Immature natural killer cell (primary cell): ENCODE results near the gene GNG11. TPM values are rescaled to one million over a fixed set of nuclear protein-coding genes. Genes with fewer than 3 reads are reported as not detected.
A peak's percentile ranks its signal among the peaks of the same experiment; 100 is the strongest.

ENCODE experiments used
- DNase-seq, 3 donors: peaks; one replicate each; pipeline ENCODE4 v3.0.0; 2022; ENCODE audit warnings: mixed read lengths in 1 of 3
- H3K27ac Mint-ChIP-seq, 6 donors: one replicate each; pipeline ENCODE4 v1.8.0; 2020; ENCODE audit warnings: mixed read lengths in 6 of 6, mild to moderate bottlenecking in 5 of 6, inconsistent platforms in 4 of 6, moderate library complexity in 3 of 6
- H3K27me3 Mint-ChIP-seq, 3 donors: one replicate each; pipeline ENCODE4 v1.8.0; 2020 to 2021; ENCODE audit warnings: low read depth in 3 of 3, mild to moderate bottlenecking in 3 of 3, mixed read lengths in 3 of 3, moderate library complexity in 3 of 3, inconsistent platforms in 1 of 3
- H3K36me3 Mint-ChIP-seq, 3 donors: one replicate each; pipeline ENCODE4 v1.8.0; 2020; ENCODE audit warnings: mixed read lengths in 3 of 3, inconsistent platforms in 2 of 3, mild to moderate bottlenecking in 2 of 3
- H3K4me1 Mint-ChIP-seq, 2 donors: one replicate each; pipeline ENCODE4 v1.8.0; 2020; ENCODE audit warnings: inconsistent platforms in 2 of 2, mild to moderate bottlenecking in 2 of 2, mixed read lengths in 2 of 2, moderate library complexity in 1 of 2
- H3K4me3 Mint-ChIP-seq, 5 donors: one replicate each; pipeline ENCODE4 v1.8.0; 2020; ENCODE audit warnings: mild to moderate bottlenecking in 5 of 5, mixed read lengths in 5 of 5, inconsistent platforms in 3 of 5, moderate library complexity in 3 of 5
- H3K9me3 Mint-ChIP-seq, 6 donors: one replicate each; pipeline ENCODE4 v1.8.0; 2020; ENCODE audit warnings: mild to moderate bottlenecking in 6 of 6, mixed read lengths in 6 of 6, inconsistent platforms in 4 of 6, moderate library complexity in 3 of 6
- polyA plus RNA-seq, 3 donors: library from polyadenylated mRNA; unstranded; fragments of 300-500 nt; fragmentation: Illumina TruSeq; gene quantifications; one replicate each; pipeline ENCODE4 v1.2.3, GENCODE V29; 2021

GNG11 gene
- 1 to 10 TPM; 1.1 to 8.5 (median 1.5) TPM for polyA plus RNA-seq

- H3K27ac Mint-ChIP-seq, result no peak within 1 kb of the TSS
- H3K27me3 Mint-ChIP-seq, result peaks cover 6 to 13% (median 9%) of the 10 kb centered on the region in 3 donors
- DNase-seq, result peak in 1 of 3 donors; percentile 16
- H3K4me1 Mint-ChIP-seq, result peaks cover 0 to 4% of the 10 kb centered on the region in 2 donors
- no peaks in the 10 kb centered on the region for H3K9me3 Mint-ChIP-seq
- peak within 1 kb of the TSS; percentile 54 to 77 (median 65) for H3K4me3 Mint-ChIP-seq
- H3K36me3 Mint-ChIP-seq, result no peaks in the 10 kb centered on the region
These were observed at the start of gene GNG11 for GRCh38 chr7:93921607-93922566. TSS of gene GNG11 (plus strand) at chr7:93921735. CDS start at chr7:93922138, 403 bp downstream.

- no peak for DNase-seq
- H3K4me1 Mint-ChIP-seq, result no peaks in the 10 kb centered on the region
- H3K27me3 Mint-ChIP-seq, result peaks cover 0 to 2% (median 0%) of the 10 kb centered on the region in 3 donors
- H3K27ac Mint-ChIP-seq, result no peak overlapping the region
- H3K9me3 Mint-ChIP-seq, result peaks cover 0 to 3% (median 0%) of the 10 kb centered on the region in 6 donors
- no peaks in the 10 kb centered on the region for H3K36me3 Mint-ChIP-seq
- H3K4me3 Mint-ChIP-seq, result no peak overlapping the region
These were observed 47.4 kb upstream of the GNG11 start for GRCh38 chr7:93873998-93874574.

GRCh38 chr7:93877742-93878141 lies 43.8 kb upstream of the GNG11 start:
- no peak overlapping the region for H3K4me3 Mint-ChIP-seq
- peaks cover 0 to 8% (median 0%) of the 10 kb centered on the region in 6 donors for H3K9me3 Mint-ChIP-seq
- H3K4me1 Mint-ChIP-seq, result no peaks in the 10 kb centered on the region
- peaks cover 0 to 2% (median 2%) of the 10 kb centered on the region in 3 donors for H3K27me3 Mint-ChIP-seq
- no peaks in the 10 kb centered on the region for H3K36me3 Mint-ChIP-seq
- no peak overlapping the region for H3K27ac Mint-ChIP-seq
- DNase-seq, result no peak

- Mint-ChIP-seq H3K4me1 (no peaks in the 10 kb centered on the region), H3K4me3 (no peak overlapping the region), H3K9me3 (peaks cover 0 to 8% (median 0%) of the 10 kb centered on the region in 6 donors), H3K27me3 (peaks cover 2 to 4% (median 3%) of the 10 kb centered on the region in 3 donors), H3K36me3 (no peaks in the 10 kb centered on the region), H3K27ac (no peak overlapping the region)
- no peak for DNase-seq
These were observed 42.2 kb upstream of the GNG11 start for GRCh38 chr7:93879356-93879755.

- H3K27me3 Mint-ChIP-seq, result peaks cover 2 to 3% (median 3%) of the 10 kb centered on the region in 3 donors
- H3K27ac Mint-ChIP-seq, result no peak overlapping the region
- H3K9me3 Mint-ChIP-seq, result peaks cover 0 to 5% (median 0%) of the 10 kb centered on the region in 6 donors
- no peaks in the 10 kb centered on the region for H3K4me1 Mint-ChIP-seq
- H3K36me3 Mint-ChIP-seq, result no peaks in the 10 kb centered on the region
- DNase-seq, result no peak
- H3K4me3 Mint-ChIP-seq, result no peak overlapping the region
These were observed 39.1 kb upstream of the GNG11 start for GRCh38 chr7:93882468-93882867.

- Mint-ChIP-seq H3K4me3 (no peak overlapping the region), H3K36me3 (peaks cover 0 to 4% (median 0%) of the 10 kb centered on the region in 3 donors), H3K27ac (no peak overlapping the region), H3K27me3 (peaks cover 4 to 8% (median 5%) of the 10 kb centered on the region in 3 donors), H3K4me1 (peaks cover 0 to under 1% of the 10 kb centered on the region in 2 donors), H3K9me3 (peaks cover 0 to 6% (median 0%) of the 10 kb centered on the region in 6 donors)
- DNase-seq, result no peak
These were observed 38.2 kb upstream of the GNG11 start for GRCh38 chr7:93883078-93883916.

GRCh38 chr7:93883917-93884345 lies 37.6 kb upstream of the GNG11 start:
- H3K27me3 Mint-ChIP-seq, result peaks cover 4 to 9% (median 8%) of the 10 kb centered on the region in 3 donors
- no peak overlapping the region for H3K4me3 Mint-ChIP-seq
- H3K9me3 Mint-ChIP-seq, result peaks cover 0 to 6% (median 0%) of the 10 kb centered on the region in 6 donors
- no peak overlapping the region for H3K27ac Mint-ChIP-seq
- no peak for DNase-seq
- peaks cover 0 to 2% of the 10 kb centered on the region in 2 donors for H3K4me1 Mint-ChIP-seq
- peaks cover 0 to 4% (median 0%) of the 10 kb centered on the region in 3 donors for H3K36me3 Mint-ChIP-seq

GRCh38 chr7:93884541-93884940 lies 37.0 kb upstream of the GNG11 start:
- no peak overlapping the region for H3K27ac Mint-ChIP-seq
- no peak for DNase-seq
- peaks cover 0 to 4% (median 0%) of the 10 kb centered on the region in 3 donors for H3K36me3 Mint-ChIP-seq
- peaks cover 4 to 9% (median 8%) of the 10 kb centered on the region in 3 donors for H3K27me3 Mint-ChIP-seq
- peaks cover 2 to 3% of the 10 kb centered on the region in 2 donors for H3K4me1 Mint-ChIP-seq
- H3K9me3 Mint-ChIP-seq, result peaks cover 0 to 6% (median 0%) of the 10 kb centered on the region in 6 donors
- no peak overlapping the region for H3K4me3 Mint-ChIP-seq

GRCh38 chr7:93889261-93889660 lies 32.3 kb upstream of the GNG11 start:
- no peak for DNase-seq
- peaks cover 14 to 26% (median 15%) of the 10 kb centered on the region in 3 donors for H3K27me3 Mint-ChIP-seq
- H3K9me3 Mint-ChIP-seq, result peaks cover 0 to 4% (median 0%) of the 10 kb centered on the region in 6 donors
- H3K4me3 Mint-ChIP-seq, result peak overlapping the region in 1 of 5 donors; percentile 22
- H3K27ac Mint-ChIP-seq, result no peak overlapping the region
- H3K4me1 Mint-ChIP-seq, result peaks cover 10 to 12% of the 10 kb centered on the region in 2 donors
- H3K36me3 Mint-ChIP-seq, result peaks cover 0 to 4% (median 3%) of the 10 kb centered on the region in 3 donors

- Mint-ChIP-seq H3K4me3 (peak overlapping the region; percentile 22 to 69 (median 44)), H3K36me3 (peaks cover 0 to 4% (median 3%) of the 10 kb centered on the region in 3 donors), H3K4me1 (peaks cover 10 to 12% of the 10 kb centered on the region in 2 donors), H3K27ac (no peak overlapping the region), H3K27me3 (peaks cover 14 to 29% (median 17%) of the 10 kb centered on the region in 3 donors), H3K9me3 (peaks cover 0 to 4% (median 0%) of the 10 kb centered on the region in 6 donors)
- DNase-seq, result no peak
These were observed 31.5 kb upstream of the GNG11 start for GRCh38 chr7:93890041-93890463.

GRCh38 chr7:93890464-93891068 lies 31.0 kb upstream of the GNG11 start, which contains the start of gene TFPI2:
TSS of gene TFPI2 (minus strand) at chr7:93890753. CDS start at chr7:93890678, 75 bp downstream.
- peaks cover 0 to 4% (median 0%) of the 10 kb centered on the region in 6 donors for H3K9me3 Mint-ChIP-seq
- H3K27me3 Mint-ChIP-seq, result peaks cover 14 to 29% (median 18%) of the 10 kb centered on the region in 3 donors
- H3K4me3 Mint-ChIP-seq, result peak within 1 kb of the TSS; percentile 29 to 69 (median 44)
- H3K4me1 Mint-ChIP-seq, result peaks cover 10 to 12% of the 10 kb centered on the region in 2 donors
- peaks cover 0 to 4% (median 3%) of the 10 kb centered on the region in 3 donors for H3K36me3 Mint-ChIP-seq
- H3K27ac Mint-ChIP-seq, result no peak within 1 kb of the TSS
- DNase-seq, result no peak

GRCh38 chr7:93894426-93894825 lies 27.1 kb upstream of the GNG11 start:
- Mint-ChIP-seq H3K4me3 (no peak overlapping the region), H3K4me1 (peaks cover 9 to 10% of the 10 kb centered on the region in 2 donors), H3K27me3 (peaks cover 7 to 26% (median 19%) of the 10 kb centered on the region in 3 donors), H3K36me3 (peaks cover 0 to 3% (median 0%) of the 10 kb centered on the region in 3 donors), H3K9me3 (peaks cover 0 to 3% (median 0%) of the 10 kb centered on the region in 6 donors), H3K27ac (no peak overlapping the region)
- no peak for DNase-seq
